Activated T-helper 17 cell treated with anti-CD3 and anti-CD28 coated beads, Interleukin-2, amount 50 U/mL, for 72 hours (primary cell): ENCODE results near the gene JAK1. TPM values are rescaled to one million over a fixed set of nuclear protein-coding genes. Genes with fewer than 3 reads are reported as not detected.

Experiments
- ATAC-seq: fragments of 150-1000 bp; cut with Tn5 transposase; replicated peaks from 2 replicates; pipeline ENCODE4 v1.10.0; 2021; ENCODE audit warnings: mild to moderate bottlenecking, moderate library complexity
- H3K27ac Mint-ChIP-seq: one replicate; pipeline ENCODE4 v1.8.0; 2022; ENCODE audit warnings: mixed read lengths
- H3K27me3 Mint-ChIP-seq: one replicate; pipeline ENCODE4 v1.8.0; 2022; ENCODE audit warnings: mixed read lengths
- H3K36me3 Mint-ChIP-seq: one replicate; pipeline ENCODE4 v1.8.0; 2022; ENCODE audit warnings: low read depth, mild to moderate bottlenecking, mixed read lengths
- H3K4me1 Mint-ChIP-seq: one replicate; pipeline ENCODE4 v1.8.0; 2022; ENCODE audit warnings: mixed read lengths
- H3K4me3 Mint-ChIP-seq: one replicate; pipeline ENCODE4 v1.8.0; 2022; ENCODE audit warnings: mild to moderate bottlenecking, mixed read lengths
- H3K9me3 Mint-ChIP-seq: one replicate; pipeline ENCODE4 v1.8.0; 2022; ENCODE audit warnings: mixed read lengths
- total RNA-seq, 2 donors: library from RNA; stranded (reverse); gene quantifications; one replicate each; pipeline ENCODE4 v1.2.3, GENCODE V29; 2022

The JAK1 gene
- total RNA-seq, 2 donors from 2014 or later = 123 to 142 TPM

DNA sequence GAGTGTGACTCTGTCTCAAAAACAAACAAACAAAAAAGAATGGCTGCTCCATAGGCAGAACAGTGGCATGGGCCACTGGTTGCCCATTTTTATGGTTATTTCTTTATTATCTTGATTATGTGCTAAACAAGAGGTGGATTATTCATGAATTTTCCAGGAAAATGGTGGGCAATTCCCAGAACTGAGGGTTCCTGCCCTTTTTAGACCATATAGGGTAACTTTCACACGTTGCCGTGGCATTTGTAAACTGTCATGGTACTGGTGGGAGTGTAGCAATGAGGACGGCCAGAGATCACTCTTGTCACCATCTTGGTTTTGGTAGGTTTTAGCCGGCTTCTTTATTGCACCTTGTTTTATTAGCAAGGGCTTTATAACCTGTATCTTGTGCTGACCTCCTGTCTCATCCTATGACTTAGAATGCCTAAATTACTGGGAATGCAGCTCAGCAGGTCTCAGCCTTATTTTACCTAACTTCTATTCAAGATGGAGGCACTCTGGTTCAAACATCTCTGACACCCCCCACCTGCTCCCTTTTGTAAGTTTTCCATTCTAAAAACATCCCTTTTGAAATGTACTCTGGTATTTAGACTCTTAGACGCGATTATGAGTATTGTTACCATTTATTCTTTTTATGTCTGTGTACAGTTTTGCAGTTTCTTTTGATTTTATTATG, 164.4 kb downstream of the JAK1 start:
- H3K27ac Mint-ChIP-seq = no peak overlapping the region
- no peak for ATAC-seq
- no peaks in the 10 kb centered on the region for H3K4me1 Mint-ChIP-seq
- no peak overlapping the region for H3K4me3 Mint-ChIP-seq
- no peaks in the 10 kb centered on the region for H3K9me3 Mint-ChIP-seq
- H3K27me3 Mint-ChIP-seq = no peaks in the 10 kb centered on the region
- no peaks in the 10 kb centered on the region for H3K36me3 Mint-ChIP-seq

DNA sequence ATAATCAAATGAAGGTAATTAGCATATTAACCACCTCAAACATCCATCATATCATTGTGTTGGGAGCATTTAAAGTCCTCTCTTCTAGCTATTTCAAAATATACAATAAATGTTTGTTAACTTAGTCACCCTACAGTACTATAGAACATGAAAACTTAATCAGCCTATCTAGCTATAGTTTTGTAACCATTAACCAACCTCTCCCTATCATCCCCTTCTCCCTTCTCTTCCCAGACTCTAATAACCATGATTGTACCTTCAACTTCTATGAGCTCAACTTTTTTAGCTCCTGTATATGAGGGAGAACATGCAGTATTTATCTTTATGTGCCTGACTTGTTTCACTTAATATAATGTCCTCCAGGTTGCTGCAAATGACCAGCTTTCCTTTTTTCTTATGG, 167.5 kb downstream of the JAK1 start:
- Mint-ChIP-seq H3K36me3 (no peaks in the 10 kb centered on the region), H3K4me1 (no peaks in the 10 kb centered on the region), H3K9me3 (no peaks in the 10 kb centered on the region), H3K27me3 (no peaks in the 10 kb centered on the region), H3K27ac (no peak overlapping the region), H3K4me3 (no peak overlapping the region)
- ATAC-seq = no peak

DNA sequence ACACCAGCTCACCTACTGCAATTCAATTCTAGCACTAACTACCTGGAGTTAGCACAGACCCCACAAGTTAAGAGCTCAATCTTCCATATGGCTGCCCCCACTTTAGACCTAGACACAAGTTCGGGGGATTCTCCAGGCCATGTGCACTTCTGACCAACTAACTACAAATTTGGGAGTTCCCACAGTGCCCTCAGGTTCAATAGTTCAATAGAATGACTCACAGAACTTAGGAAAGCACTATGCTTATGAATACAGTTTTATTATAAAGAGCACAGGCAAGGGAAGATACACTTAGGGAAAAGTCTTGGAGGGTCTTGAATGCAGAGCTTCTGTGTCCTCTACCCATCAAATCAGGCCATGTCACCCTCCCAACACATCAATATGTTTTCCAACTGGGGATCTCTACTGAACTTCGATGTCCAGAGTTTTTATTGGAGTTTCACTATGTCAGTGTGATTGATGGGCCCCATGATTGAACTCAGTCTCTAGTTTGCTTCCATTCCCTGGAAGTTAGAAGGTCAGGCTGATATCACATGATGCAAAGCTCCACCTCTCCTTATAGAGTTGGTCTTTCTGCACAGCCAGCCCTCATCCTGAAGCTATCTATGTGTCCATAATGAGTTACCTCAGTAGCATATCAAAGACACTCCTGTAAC, 175.4 kb downstream of the JAK1 start:
- Mint-ChIP-seq H3K4me1 (no peaks in the 10 kb centered on the region), H3K27ac (no peak overlapping the region), H3K4me3 (no peak overlapping the region), H3K27me3 (no peaks in the 10 kb centered on the region), H3K9me3 (peaks cover 14% of the 10 kb centered on the region), H3K36me3 (peaks cover 8% of the 10 kb centered on the region)
- no peak for ATAC-seq

Other genes starting within 250 kb of the JAK1 start
- 1 to 10 TPM; 1.5 to 2.5 TPM for gene RAVER2, start 221.5 kb downstream of the JAK1 start, total RNA-seq
- 100 to 1,000 TPM; 112 to 142 TPM for gene AK4, start 181.7 kb upstream of the JAK1 start, total RNA-seq